Left ventricle myocardium inferior (tissue), 1 donor: ENCODE data around the gene SMTN. TPM values are rescaled to one million over a fixed set of nuclear protein-coding genes. Genes with fewer than 3 reads are reported as not detected.

Source experiments
- DNase-seq: peaks from one replicate; pipeline ENCODE4 v3.0.0-alpha.2; 2020
- H3K27ac ChIP-seq: fragments of 200-600 bp; replicated peaks from 2 replicates; pipeline ENCODE4 v1.8.0; 2021
- H3K27me3 ChIP-seq: fragments of 200-600 bp; 2 replicates; pipeline ENCODE4 v1.8.0; 2021; ENCODE audit warnings: low read depth
- H3K36me3 ChIP-seq: fragments of 200-600 bp; 2 replicates; pipeline ENCODE4 v1.8.0; 2021
- H3K4me1 ChIP-seq: fragments of 200-600 bp; 2 replicates; pipeline ENCODE4 v1.8.0; 2021
- H3K4me3 ChIP-seq: fragments of 200-600 bp; 2 replicates; pipeline ENCODE4 v1.8.0; 2021; ENCODE audit warnings: mild to moderate bottlenecking, moderate library complexity
- H3K9me3 ChIP-seq: fragments of 200-600 bp; replicated peaks from 2 replicates; pipeline ENCODE4 v1.8.0; 2021
- intact Hi-C: fragments of 100-400 bp; cut with micrococcal nuclease; formaldehyde crosslinking; loops from one replicate; pipeline ENCODE4 v1.11.0; 2022
- total RNA-seq: library from RNA; stranded (reverse); fragmentation: NEBNext Ultra II Directional; extraction: Animal tissue kit (Norgen Biotek cat#: 25700); gene quantifications from one replicate; pipeline ENCODE4 v1.2.1, GENCODE V29; 2021
- TF ChIP-seq, protein P1 (sequence below): fragments of 200-600 bp; IDR thresholded peaks from 2 replicates; pipeline ENCODE4 v1.8.0; 2021; ENCODE audit warnings: antibody characterized with exemption, mild to moderate bottlenecking, borderline replicate concordance
- donor health status: DM: no; HTN: yes; CAD: no; lungs with severe emphysema.

The SMTN gene
- total RNA-seq, 1 donor from 2014 or later, result 245 TPM

GRCh38 chr22:31085928-31086327 lies 4.8 kb downstream of the SMTN start:
- DNase-seq, result no peak
- Histone ChIP-seq H3K4me3 (peak overlapping the region; percentile 89), H3K27me3 (no peaks in the 10 kb centered on the region), H3K27ac (peak overlapping the region; percentile 95), H3K36me3 (peaks cover 49% of the 10 kb centered on the region), H3K9me3 (no peaks in the 10 kb centered on the region), H3K4me1 (peaks cover 87% of the 10 kb centered on the region)
- intact Hi-C loops, result loop anchor here (5.0 kb wide), 1 partner anchor 139 kb away; no protein-coding TSS in a partner anchor
- TF ChIP-seq, protein P1, sequence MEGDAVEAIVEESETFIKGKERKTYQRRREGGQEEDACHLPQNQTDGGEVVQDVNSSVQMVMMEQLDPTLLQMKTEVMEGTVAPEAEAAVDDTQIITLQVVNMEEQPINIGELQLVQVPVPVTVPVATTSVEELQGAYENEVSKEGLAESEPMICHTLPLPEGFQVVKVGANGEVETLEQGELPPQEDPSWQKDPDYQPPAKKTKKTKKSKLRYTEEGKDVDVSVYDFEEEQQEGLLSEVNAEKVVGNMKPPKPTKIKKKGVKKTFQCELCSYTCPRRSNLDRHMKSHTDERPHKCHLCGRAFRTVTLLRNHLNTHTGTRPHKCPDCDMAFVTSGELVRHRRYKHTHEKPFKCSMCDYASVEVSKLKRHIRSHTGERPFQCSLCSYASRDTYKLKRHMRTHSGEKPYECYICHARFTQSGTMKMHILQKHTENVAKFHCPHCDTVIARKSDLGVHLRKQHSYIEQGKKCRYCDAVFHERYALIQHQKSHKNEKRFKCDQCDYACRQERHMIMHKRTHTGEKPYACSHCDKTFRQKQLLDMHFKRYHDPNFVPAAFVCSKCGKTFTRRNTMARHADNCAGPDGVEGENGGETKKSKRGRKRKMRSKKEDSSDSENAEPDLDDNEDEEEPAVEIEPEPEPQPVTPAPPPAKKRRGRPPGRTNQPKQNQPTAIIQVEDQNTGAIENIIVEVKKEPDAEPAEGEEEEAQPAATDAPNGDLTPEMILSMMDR, result no peak

GRCh38 chr22:31086703-31087330 lies 5.7 kb downstream of the SMTN start:
- intact Hi-C loops, result loop anchor here (5.0 kb wide), 1 partner anchor 140 kb away; no protein-coding TSS in a partner anchor
- no peaks in the 10 kb centered on the region for H3K9me3 ChIP-seq
- peaks cover 87% of the 10 kb centered on the region for H3K4me1 ChIP-seq
- no peak for DNase-seq
- H3K27me3 ChIP-seq, result no peaks in the 10 kb centered on the region
- H3K27ac ChIP-seq, result peak overlapping the region; percentile 95
- H3K36me3 ChIP-seq, result peaks cover 58% of the 10 kb centered on the region
- TF ChIP-seq, protein P1, result no peak
- peak overlapping the region; percentile 89 for H3K4me3 ChIP-seq

GRCh38 chr22:31087744-31088215 lies 6.7 kb downstream of the SMTN start:
- Histone ChIP-seq H3K4me3 (no peak overlapping the region), H3K4me1 (peaks cover 88% of the 10 kb centered on the region), H3K27me3 (no peaks in the 10 kb centered on the region), H3K27ac (peak overlapping the region; percentile 95), H3K9me3 (no peaks in the 10 kb centered on the region), H3K36me3 (peaks cover 67% of the 10 kb centered on the region)
- no peak for DNase-seq
- TF ChIP-seq, protein P1, result no peak
- intact Hi-C loops, result loop anchor here (5.0 kb wide), 1 partner anchor 140 kb away; no protein-coding TSS in a partner anchor

GRCh38 chr22:31088233-31088986 lies 7.3 kb downstream of the SMTN start:
- Histone ChIP-seq H3K36me3 (peaks cover 73% of the 10 kb centered on the region), H3K27me3 (no peaks in the 10 kb centered on the region), H3K27ac (peak overlapping the region; percentile 59), H3K9me3 (no peaks in the 10 kb centered on the region), H3K4me3 (no peak overlapping the region), H3K4me1 (peaks cover 88% of the 10 kb centered on the region)
- intact Hi-C loops, result loop anchor here (5.0 kb wide), 1 partner anchor 141 kb away; no protein-coding TSS in a partner anchor
- TF ChIP-seq, protein P1, result no peak
- DNase-seq, result no peak

DNA sequence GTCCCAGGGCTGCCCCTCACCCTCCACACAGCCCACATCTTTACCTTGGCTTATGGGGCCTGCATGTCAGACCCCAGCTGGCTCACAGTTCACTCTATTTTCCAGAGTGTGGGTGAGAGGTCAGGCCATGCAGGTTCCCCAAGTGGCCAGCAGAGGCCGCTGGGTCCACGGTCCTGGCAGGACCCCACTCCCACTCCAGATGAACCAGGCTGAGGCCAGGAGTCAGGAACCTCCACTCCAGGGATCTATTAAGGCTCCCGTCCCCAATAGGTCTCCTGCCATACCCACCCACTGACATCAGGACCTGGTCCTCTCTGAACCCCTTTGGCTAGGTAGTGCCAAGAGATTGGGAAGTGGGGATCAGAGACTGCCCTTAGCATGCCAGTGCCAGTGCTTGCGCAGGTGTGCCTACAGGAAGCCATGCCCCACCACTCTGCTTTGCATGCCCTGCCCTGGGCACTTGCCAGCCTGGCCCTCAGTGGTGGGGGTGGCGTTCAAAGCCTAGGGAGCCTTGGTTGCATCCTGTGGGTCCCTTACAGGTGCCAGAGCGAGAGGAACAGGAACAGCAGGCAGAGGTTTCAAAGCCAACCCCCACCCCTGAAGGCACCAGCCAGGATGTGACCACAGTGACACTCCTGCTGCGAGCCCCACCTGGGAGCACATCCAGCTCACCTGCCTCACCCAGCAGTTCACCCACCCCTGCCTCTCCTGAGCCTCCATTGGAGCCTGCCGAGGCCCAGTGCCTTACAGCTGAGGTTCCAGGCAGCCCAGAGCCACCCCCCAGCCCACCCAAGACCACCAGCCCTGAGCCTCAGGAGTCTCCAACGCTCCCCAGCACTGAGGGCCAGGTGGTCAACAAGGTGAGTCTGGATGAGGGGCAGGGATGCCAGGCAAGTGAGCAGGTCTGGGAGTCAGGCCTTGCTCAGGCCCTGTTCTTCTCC lies 8.3 kb downstream of the SMTN start:
- Histone ChIP-seq H3K4me1 (peaks cover 84% of the 10 kb centered on the region), H3K4me3 (no peak overlapping the region), H3K36me3 (peaks cover 73% of the 10 kb centered on the region), H3K27ac (peak overlapping the region; percentile 59), H3K27me3 (no peaks in the 10 kb centered on the region), H3K9me3 (no peaks in the 10 kb centered on the region)
- intact Hi-C loops, result loop anchor here (5.0 kb wide), 1 partner anchor 142 kb away; no protein-coding TSS in a partner anchor
- DNase-seq, result no peak
- TF ChIP-seq, protein P1, result peak; percentile 90
